ENCODE measurements around the gene ULK1.

Gene ULK1

GRCh38 chr12:131918311-131919050 is 24.1 kb downstream of the ULK1 start:
- H3K4me3 ChIP-seq (ENCODE audit: low read length), result no peak overlapping the region
- no peak overlapping the region for H4K5ac ChIP-seq (ENCODE audit: low read length)
- H2BK5ac ChIP-seq (ENCODE audit: low read length), result no peak overlapping the region
- H2AK5ac ChIP-seq (ENCODE audit: low read length), result no peak overlapping the region
- no peak overlapping the region for H3K23ac ChIP-seq (ENCODE audit: low read length)
- H3K27me3 ChIP-seq (ENCODE audit: insufficient read depth, low read length, poor library complexity), result no peaks in the 10 kb centered on the region
- no peak overlapping the region for H3K9ac ChIP-seq (ENCODE audit: low read length)
- H3K79me1 ChIP-seq (ENCODE audit: low read length), result no peaks in the 10 kb centered on the region
- H4K8ac ChIP-seq (ENCODE audit: low read depth, low read length), result no peak overlapping the region
- no peaks in the 10 kb centered on the region for H3K4me1 ChIP-seq (ENCODE audit: control insufficient read depth, low read depth, low read length)
- no peak overlapping the region for H2BK15ac ChIP-seq (replicated peaks; ENCODE audit: low read depth)
- no peaks in the 10 kb centered on the region for H3K79me2 ChIP-seq (ENCODE audit: control insufficient read depth, insufficient read depth, low read length)
- no peak overlapping the region for H3K4ac ChIP-seq (ENCODE audit: low read depth, low read length)
- H3K36me3 ChIP-seq (ENCODE audit: control insufficient read depth, insufficient read depth, low read length), result peaks cover 4% of the 10 kb centered on the region
- H3K18ac ChIP-seq (ENCODE audit: low read length), result no peak overlapping the region
- H2BK120ac ChIP-seq (ENCODE audit: low read depth, low read length), result no peak overlapping the region
- no peak overlapping the region for H3K56ac ChIP-seq (ENCODE audit: low read length)
- 82% methylated on average over 3 of the region's 20 CpGs for WGBS (ENCODE audit: extremely low coverage, insufficient coverage, low lambda C conversion rate)
- no peak overlapping the region for H3K4me2 ChIP-seq (ENCODE audit: low read length)
- no peak for DNase-seq
- H3K27ac ChIP-seq (ENCODE audit: low read depth, low read length), result no peak overlapping the region

DNA sequence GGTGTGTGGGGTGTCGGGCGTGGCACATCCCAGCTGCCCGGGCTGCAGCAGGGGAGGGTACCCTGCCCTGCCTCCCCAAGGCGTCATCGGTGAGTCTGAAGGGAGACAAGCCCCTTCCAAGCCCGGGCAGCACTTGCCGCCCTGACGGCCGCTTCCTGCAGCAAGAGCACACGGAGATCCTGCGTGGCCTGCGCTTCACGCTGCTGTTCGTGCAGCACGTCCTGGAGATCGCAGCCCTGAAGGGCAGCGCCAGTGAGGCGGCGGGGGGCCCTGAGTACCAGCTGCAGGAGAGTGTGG is 24.6 kb downstream of the ULK1 start:
- Histone ChIP-seq H2BK5ac (ENCODE audit: low read length) (no peak overlapping the region), H3K23ac (ENCODE audit: low read length) (no peak overlapping the region), H3K4me3 (ENCODE audit: low read length) (no peak overlapping the region), H2BK15ac (replicated peaks; ENCODE audit: low read depth) (no peak overlapping the region), H3K79me2 (ENCODE audit: control insufficient read depth, insufficient read depth, low read length) (no peaks in the 10 kb centered on the region), H3K4me2 (ENCODE audit: low read length) (no peak overlapping the region), H3K27ac (ENCODE audit: low read depth, low read length) (no peak overlapping the region), H2BK120ac (ENCODE audit: low read depth, low read length) (no peak overlapping the region), H3K4me1 (ENCODE audit: control insufficient read depth, low read depth, low read length) (no peaks in the 10 kb centered on the region), H4K8ac (ENCODE audit: low read depth, low read length) (no peak overlapping the region), H3K79me1 (ENCODE audit: low read length) (no peaks in the 10 kb centered on the region), H3K18ac (ENCODE audit: low read length) (no peak overlapping the region), H3K4ac (ENCODE audit: low read depth, low read length) (no peak overlapping the region), H3K56ac (ENCODE audit: low read length) (no peak overlapping the region), H3K27me3 (ENCODE audit: insufficient read depth, low read length, poor library complexity) (no peaks in the 10 kb centered on the region), H2AK5ac (ENCODE audit: low read length) (no peak overlapping the region), H3K9ac (ENCODE audit: low read length) (no peak overlapping the region), H3K36me3 (ENCODE audit: control insufficient read depth, insufficient read depth, low read length) (peaks cover 4% of the 10 kb centered on the region), H4K5ac (ENCODE audit: low read length) (no peak overlapping the region)
- no CpG with 5 or more reads among the region's 19 CpGs for WGBS (ENCODE audit: extremely low coverage, insufficient coverage, low lambda C conversion rate)
- DNase-seq, result no peak

- H2BK120ac ChIP-seq (ENCODE audit: low read depth, low read length), result no peak overlapping the region
- H3K27ac ChIP-seq (ENCODE audit: low read depth, low read length), result no peak overlapping the region
Measured at GRCh38 chr12:131919366-131920156, 25.1 kb downstream of the ULK1 start.

GRCh38 chr12:131920157-131920508 is 25.7 kb downstream of the ULK1 start:
- H3K27ac ChIP-seq (ENCODE audit: low read depth, low read length), result no peak overlapping the region
- H4K8ac ChIP-seq (ENCODE audit: low read depth, low read length), result no peak overlapping the region
- WGBS (ENCODE audit: extremely low coverage, insufficient coverage, low lambda C conversion rate), result no CpG with 5 or more reads among the region's 14 CpGs
- no peak overlapping the region for H3K23ac ChIP-seq (ENCODE audit: low read length)
- H3K4ac ChIP-seq (ENCODE audit: low read depth, low read length), result no peak overlapping the region
- no peaks in the 10 kb centered on the region for H3K79me2 ChIP-seq (ENCODE audit: control insufficient read depth, insufficient read depth, low read length)
- H3K4me1 ChIP-seq (ENCODE audit: control insufficient read depth, low read depth, low read length), result no peaks in the 10 kb centered on the region
- no peaks in the 10 kb centered on the region for H3K27me3 ChIP-seq (ENCODE audit: insufficient read depth, low read length, poor library complexity)
- H2BK15ac ChIP-seq (replicated peaks; ENCODE audit: low read depth), result no peak overlapping the region
- no peak overlapping the region for H2BK120ac ChIP-seq (ENCODE audit: low read depth, low read length)
- H3K79me1 ChIP-seq (ENCODE audit: low read length), result no peaks in the 10 kb centered on the region
- peaks cover 2% of the 10 kb centered on the region for H3K36me3 ChIP-seq (ENCODE audit: control insufficient read depth, insufficient read depth, low read length)
- H3K9ac ChIP-seq (ENCODE audit: low read length), result no peak overlapping the region
- no peak overlapping the region for H3K56ac ChIP-seq (ENCODE audit: low read length)
- no peak overlapping the region for H2BK5ac ChIP-seq (ENCODE audit: low read length)
- no peak overlapping the region for H3K4me3 ChIP-seq (ENCODE audit: low read length)
- no peak overlapping the region for H4K5ac ChIP-seq (ENCODE audit: low read length)
- DNase-seq, result no peak
- no peak overlapping the region for H3K4me2 ChIP-seq (ENCODE audit: low read length)
- H3K18ac ChIP-seq (ENCODE audit: low read length), result no peak overlapping the region
- H2AK5ac ChIP-seq (ENCODE audit: low read length), result no peak overlapping the region

More at GRCh38 chr12:131919366-131920156, 25.1 kb downstream of the ULK1 start:
- peaks cover 2% of the 10 kb centered on the region for H3K36me3 ChIP-seq (ENCODE audit: control insufficient read depth, insufficient read depth, low read length)
- H2BK5ac ChIP-seq (ENCODE audit: low read length), result no peak overlapping the region
- H3K23ac ChIP-seq (ENCODE audit: low read length), result no peak overlapping the region
- H2AK5ac ChIP-seq (ENCODE audit: low read length), result no peak overlapping the region
- no peak overlapping the region for H4K5ac ChIP-seq (ENCODE audit: low read length)
- H3K4me3 ChIP-seq (ENCODE audit: low read length), result no peak overlapping the region
- no peaks in the 10 kb centered on the region for H3K79me2 ChIP-seq (ENCODE audit: control insufficient read depth, insufficient read depth, low read length)
- no peaks in the 10 kb centered on the region for H3K4me1 ChIP-seq (ENCODE audit: control insufficient read depth, low read depth, low read length)
- no peaks in the 10 kb centered on the region for H3K27me3 ChIP-seq (ENCODE audit: insufficient read depth, low read length, poor library complexity)
- H3K79me1 ChIP-seq (ENCODE audit: low read length), result no peaks in the 10 kb centered on the region
- H3K4ac ChIP-seq (ENCODE audit: low read depth, low read length), result no peak overlapping the region
- H4K8ac ChIP-seq (ENCODE audit: low read depth, low read length), result no peak overlapping the region
- H3K18ac ChIP-seq (ENCODE audit: low read length), result no peak overlapping the region
- no peak overlapping the region for H3K56ac ChIP-seq (ENCODE audit: low read length)
- WGBS (ENCODE audit: extremely low coverage, insufficient coverage, low lambda C conversion rate), result no CpG with 5 or more reads among the region's 37 CpGs
- DNase-seq, result no peak
- no peak overlapping the region for H3K4me2 ChIP-seq (ENCODE audit: low read length)
- no peak overlapping the region for H2BK15ac ChIP-seq (replicated peaks; ENCODE audit: low read depth)
- no peak overlapping the region for H3K9ac ChIP-seq (ENCODE audit: low read length)

DNA sequence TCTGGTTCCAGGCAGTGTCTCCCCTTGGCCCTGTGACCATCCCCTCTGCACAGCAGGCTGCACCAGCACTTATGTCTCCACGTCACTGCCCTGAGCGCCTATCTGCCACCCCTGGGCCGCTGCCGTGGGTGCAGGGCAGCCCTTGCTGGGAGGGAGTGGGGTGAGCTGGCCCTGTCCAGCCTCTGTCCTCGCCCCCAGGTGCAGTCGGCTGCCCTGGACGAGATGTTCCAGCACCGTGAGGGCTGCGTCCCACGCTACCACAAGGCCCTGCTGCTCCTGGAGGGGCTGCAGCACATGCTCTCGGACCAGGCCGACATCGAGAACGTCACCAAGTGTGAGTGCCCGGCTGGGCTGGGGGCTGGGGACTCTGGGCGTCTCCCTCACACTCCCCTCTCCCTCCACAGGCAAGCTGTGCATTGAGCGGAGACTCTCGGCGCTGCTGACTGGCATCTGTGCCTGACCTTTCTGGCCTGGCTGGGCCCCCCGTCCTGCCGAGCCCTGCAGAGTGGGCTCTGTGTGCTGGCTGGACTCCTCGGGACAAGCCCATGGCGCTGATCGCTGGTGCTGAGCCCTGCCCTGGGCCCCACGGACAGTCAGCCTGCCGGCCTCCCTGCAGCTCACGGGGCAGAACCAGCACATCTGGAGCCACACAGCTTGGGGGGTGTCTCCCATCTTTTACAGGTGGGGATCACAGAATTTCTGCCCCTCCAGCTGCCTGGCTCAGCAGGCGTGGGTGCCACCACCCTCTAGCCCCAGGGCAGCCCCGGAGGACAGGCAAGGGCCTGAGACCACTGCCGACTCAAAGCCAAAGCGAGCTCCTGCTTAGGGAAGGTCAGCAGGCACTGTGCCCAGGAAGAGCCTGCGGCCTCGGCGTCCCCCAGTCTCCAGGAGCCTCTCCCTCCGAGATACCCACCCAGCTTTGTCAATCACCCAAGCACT is 26.7 kb downstream of the ULK1 start:
- Histone ChIP-seq H3K18ac (ENCODE audit: low read length) (no peak overlapping the region), H3K4me1 (ENCODE audit: control insufficient read depth, low read depth, low read length) (no peaks in the 10 kb centered on the region), H4K5ac (ENCODE audit: low read length) (no peak overlapping the region), H3K4me2 (ENCODE audit: low read length) (no peak overlapping the region), H2BK5ac (ENCODE audit: low read length) (no peak overlapping the region), H3K27ac (ENCODE audit: low read depth, low read length) (no peak overlapping the region), H2AK5ac (ENCODE audit: low read length) (no peak overlapping the region), H3K27me3 (ENCODE audit: insufficient read depth, low read length, poor library complexity) (no peaks in the 10 kb centered on the region), H3K4ac (ENCODE audit: low read depth, low read length) (no peak overlapping the region), H3K56ac (ENCODE audit: low read length) (no peak overlapping the region), H3K9ac (ENCODE audit: low read length) (no peak overlapping the region), H3K79me2 (ENCODE audit: control insufficient read depth, insufficient read depth, low read length) (no peaks in the 10 kb centered on the region), H2BK15ac (replicated peaks; ENCODE audit: low read depth) (no peak overlapping the region), H3K79me1 (ENCODE audit: low read length) (no peaks in the 10 kb centered on the region), H4K8ac (ENCODE audit: low read depth, low read length) (no peak overlapping the region), H2BK120ac (ENCODE audit: low read depth, low read length) (no peak overlapping the region), H3K23ac (ENCODE audit: low read length) (no peak overlapping the region), H3K36me3 (ENCODE audit: control insufficient read depth, insufficient read depth, low read length) (peaks cover 2% of the 10 kb centered on the region), H3K4me3 (ENCODE audit: low read length) (no peak overlapping the region)
- no peak for DNase-seq
- no CpG with 5 or more reads among the region's 35 CpGs for WGBS (ENCODE audit: extremely low coverage, insufficient coverage, low lambda C conversion rate)
